ENCODE results near the gene PACSIN2. TPM values are rescaled to one million over a fixed set of nuclear protein-coding genes. Genes with fewer than 3 reads are reported as not detected.

The PACSIN2 gene
- total and polyA plus RNA-seq, 2 experiments from 2014 or later: 23.5 to 57.3 TPM

- H3F3A ChIP-seq (replicated peaks; ENCODE audit: low read depth): peaks cover 16% of the 10 kb centered on the region; the same call in 1 of the 2 replicates
- H3K79me2 ChIP-seq (replicated peaks; ENCODE audit: insufficient read depth): peaks cover 82% of the 10 kb centered on the region
- H3K4me2 ChIP-seq: peak overlapping the region; percentile 33; the same call in 1 of the 2 replicates
- H4K20me1 ChIP-seq (replicated peaks; ENCODE audit: insufficient read depth): peaks cover 62% of the 10 kb centered on the region
- no peaks in the 10 kb centered on the region for H3K9me3 Mint-ChIP-seq
- H3K4me3 Mint-ChIP-seq: no peak overlapping the region
- ATAC-seq (peak; percentile 4), DNase-seq (ENCODE audit: low spot score) (peak; percentile 75)
- peaks cover 15% of the 10 kb centered on the region for H3K27me3 Mint-ChIP-seq (ENCODE audit: insufficient read depth, low read depth, poor library complexity)
- H3K36me3 Mint-ChIP-seq (ENCODE audit: low read depth): no peaks in the 10 kb centered on the region; the same call in 2 of the 3 replicates
- peaks cover 38% of the 10 kb centered on the region for H3K4me1 Mint-ChIP-seq
- H3K27ac Mint-ChIP-seq: peak overlapping the region; percentile 45; the same call in 1 of the 2 replicates
- no peak overlapping the region for H3K4me3 ChIP-seq
- no peaks in the 10 kb centered on the region for H3K36me3 ChIP-seq (ENCODE audit: insufficient read depth)
- H3K27ac ChIP-seq (ENCODE audit: low read depth): no peak overlapping the region; the same call in 1 of the 2 replicates
- H3K4me1 ChIP-seq (ENCODE audit: insufficient read depth): peaks cover 43% of the 10 kb centered on the region
- H3K9me2 ChIP-seq (ENCODE audit: insufficient read depth): no peaks in the 10 kb centered on the region
- TF ChIP-seq NANOG (IDR thresholded peaks at IDR 0.05; ENCODE audit: borderline replicate concordance) (no peak), CTCF (conservative IDR thresholded peaks at IDR 0.05; ENCODE audit: low read depth in 2 of 2) (no peak; a peak in 1 of 4 replicates), STAT1 (IDR thresholded peaks at IDR 0.05; ENCODE audit: unreplicated experiment) (no peak), POLR2AphosphoS5 (IDR thresholded peaks at IDR 0.05; ENCODE audit: low read depth) (no peak)
- H2AFZ ChIP-seq: no peak overlapping the region
- H3K27me3 ChIP-seq (ENCODE audit: insufficient read depth): peaks cover 3% of the 10 kb centered on the region; the same call in 1 of the 2 replicates
These were observed 3.9 kb downstream of the PACSIN2 start for GRCh38 chr22:43011079-43011478.

GRCh38 chr22:43009444-43009843, 5.5 kb downstream of the PACSIN2 start:
- no peak for ATAC-seq
- peaks cover 98% of the 10 kb centered on the region for H3K79me2 ChIP-seq (replicated peaks; ENCODE audit: insufficient read depth)

More at GRCh38 chr22:43009444-43009843, 5.5 kb downstream of the PACSIN2 start:
- H2AFZ ChIP-seq: no peak overlapping the region
- Mint-ChIP-seq H3K9me3 (no peaks in the 10 kb centered on the region), H3K27ac (no peak overlapping the region), H3K36me3 (ENCODE audit: low read depth) (no peaks in the 10 kb centered on the region), H3K27me3 (ENCODE audit: insufficient read depth, low read depth, poor library complexity) (peaks cover 15% of the 10 kb centered on the region), H3K4me1 (peaks cover 53% of the 10 kb centered on the region), H3K4me3 (no peak overlapping the region)
- no peaks in the 10 kb centered on the region for H3K27me3 ChIP-seq (ENCODE audit: insufficient read depth)
- H3K27ac ChIP-seq (ENCODE audit: low read depth): no peak overlapping the region
- 0 out of 2 replicates have a peak, but pooled peaks cover 12% of the 10 kb centered on the region for H3F3A ChIP-seq (replicated peaks; ENCODE audit: low read depth)
- no peak overlapping the region for H3K4me2 ChIP-seq
- H3K4me1 ChIP-seq (ENCODE audit: insufficient read depth): peaks cover 51% of the 10 kb centered on the region
- TF ChIP-seq ZNF331 (CRISPR knock-in tag; IDR thresholded peaks at IDR 0.05; ENCODE audit: low read depth) (no peak), POLR2AphosphoS5 (IDR thresholded peaks at IDR 0.05; ENCODE audit: low read depth) (no peak), CREB1 (CRISPR knock-in tag; IDR thresholded peaks at IDR 0.05; ENCODE audit: low read depth) (no peak), EZH2phosphoT487 (IDR thresholded peaks at IDR 0.05; ENCODE audit: unreplicated experiment) (no peak), REST (IDR thresholded peaks at IDR 0.05; ENCODE audit: unreplicated experiment) (no peak), EZH2 (IDR thresholded peaks at IDR 0.05; ENCODE audit: low read depth, unreplicated experiment) (no peak)
- H4K20me1 ChIP-seq (replicated peaks; ENCODE audit: insufficient read depth): peaks cover 77% of the 10 kb centered on the region
- H3K36me3 ChIP-seq (ENCODE audit: insufficient read depth): no peaks in the 10 kb centered on the region
- DNase-seq (ENCODE audit: low spot score): no peak
- H3K9me2 ChIP-seq (ENCODE audit: insufficient read depth): no peaks in the 10 kb centered on the region
- no peak overlapping the region for H3K4me3 ChIP-seq

Measured in GM23338 (cell line).